GM12878 (cell line): Measurements from ENCODE around the gene DOCK2. TPM values are rescaled to one million over a fixed set of nuclear protein-coding genes. Genes with fewer than 3 reads are reported as not detected.

Experiments
- ATAC-seq: fragments of 200-7000 bp; cut with Tn5 transposase; 3 replicates; pipeline ENCODE4 v1.9.1; 2020; ENCODE audit warnings: mild to moderate bottlenecking, moderate library complexity
- BruUV-seq: library from RNA; stranded (reverse); fragments of 400-500 nt; replicated peaks from 2 replicates; lab custom pipeline; 2021; lab: Mats Ljungman, UMichigan
- CTCF ChIA-PET: fragments of 300-600 bp; sonication (Branson Sonifier 250); formaldehyde crosslinking; extraction: SDS; loops from one replicate; lab custom pipeline; 2021; ENCODE audit warnings: inconsistent platforms; lab: Yijun Ruan, JAX
- POLR2A ChIA-PET: fragments of 350-600 bp; formaldehyde crosslinking; extraction: SDS; loops from one replicate; lab custom pipeline; 2021; ENCODE audit warnings: inconsistent platforms; lab: Charles Lee
- RAD21 ChIA-PET: fragments of 300-600 bp; sonication (Branson Sonifier 250); formaldehyde crosslinking; loops from one replicate; lab custom pipeline; 2023; ENCODE audit warnings: antibody characterized with exemption; ENCODE audit not compliant: unreplicated experiment; lab: Charles Lee
- SMC1A ChIA-PET: fragments of 300-600 bp; sonication (Branson Sonifier 250); formaldehyde crosslinking; loops from one replicate; lab custom pipeline; 2023; ENCODE audit not compliant: unreplicated experiment, uncharacterized antibody; lab: Charles Lee
- DNase-seq: peaks from one replicate; pipeline ENCODE4 v3.0.0-alpha.2; 2011; ENCODE audit warnings: low read depth, low spot score
- FAIRE-seq: peaks from 3 replicates; lab custom pipeline; 2011; peaks lifted over from hg19 to GRCh38; lab: Jason Lieb, UNC
- H2AFZ ChIP-seq: 2 replicates; pipeline ENCODE4 v1.6.0; 2011; ENCODE audit warnings: low read depth, low read length, control low read depth; ENCODE audit not compliant: control insufficient read depth
- H3K27ac ChIP-seq: 2 replicates; pipeline ENCODE4 v1.5.1; 2011; ENCODE audit warnings: control low read depth; ENCODE audit not compliant: control insufficient read depth, insufficient read depth
- H3K27me3 ChIP-seq, 2 experiments: replicated peaks in 1 of 2; 2 replicates each; pipeline versions ENCODE4 v1.6.0 to v1.6.1; 2011; ENCODE audit warnings: low read length in 1 of 2; ENCODE audit not compliant: control insufficient read depth in 2 of 2, insufficient read depth in 2 of 2
- H3K36me3 ChIP-seq, 2 experiments: 2 replicates each; pipeline ENCODE4 v1.5.1; 2011; ENCODE audit warnings: low read length in 1 of 2; ENCODE audit not compliant: control insufficient read depth in 2 of 2, insufficient read depth in 2 of 2
- H3K4me1 ChIP-seq: 2 replicates; pipeline ENCODE4 v1.6.1; 2011; ENCODE audit warnings: mild to moderate bottlenecking, low read length, moderate library complexity, mixed read lengths; ENCODE audit not compliant: control insufficient read depth, insufficient read depth
- H3K4me2 ChIP-seq: 2 replicates; pipeline ENCODE4 v1.6.0; 2011; ENCODE audit warnings: control low read depth; ENCODE audit not compliant: control insufficient read depth, insufficient read depth
- H3K4me3 ChIP-seq: fragments of 200-600 bp; sonication (generic); 2 replicates; pipeline ENCODE4 v1.5.1; 2016
- H3K79me2 ChIP-seq: 2 replicates; pipeline ENCODE4 v1.6.0; 2011; ENCODE audit warnings: low read length; ENCODE audit not compliant: control insufficient read depth, insufficient read depth
- H3K9ac ChIP-seq: 2 replicates; pipeline ENCODE4 v1.8.0; 2011; ENCODE audit warnings: low read length, control low read depth, mixed read lengths; ENCODE audit not compliant: control insufficient read depth, insufficient read depth
- H3K9me3 ChIP-seq: replicated peaks from 3 replicates; pipeline ENCODE4 v1.5.1; 2011; ENCODE audit warnings: mild to moderate bottlenecking, low read length; ENCODE audit not compliant: control insufficient read depth, insufficient read depth
- H4K20me1 ChIP-seq: 2 replicates; pipeline ENCODE4 v1.6.0; 2011; ENCODE audit not compliant: control insufficient read depth, insufficient read depth
- BCL11A ChIP-seq: IDR thresholded peaks from 2 replicates; pipeline ENCODE4 v1.6.1; 2011; ENCODE audit warnings: low read depth, low read length
- CBX3 ChIP-seq: fragments of 200-600 bp; sonication (generic); IDR thresholded peaks from 2 replicates; pipeline ENCODE4 v1.6.1; 2016; ENCODE audit warnings: low read depth, borderline replicate concordance
- CREM ChIP-seq: IDR thresholded peaks from 2 replicates; pipeline ENCODE4 v1.6.1; 2014; ENCODE audit warnings: antibody characterized with exemption, low read depth
- HCFC1 ChIP-seq: fragments of 150-350 bp; IDR thresholded peaks from 2 replicates; pipeline ENCODE4 v1.6.1; 2014; ENCODE audit warnings: low read length
- JUND ChIP-seq: IDR thresholded peaks from 2 replicates; pipeline ENCODE4 v1.6.1; 2012; ENCODE audit warnings: low read depth, mild to moderate bottlenecking, low read length, improper control_type of control experiment, moderate library complexity
- KLF5 ChIP-seq: fragments of 450-650 bp; IDR thresholded peaks from 2 replicates; pipeline ENCODE4 v1.6.1; 2014; ENCODE audit warnings: mild to moderate bottlenecking; ENCODE audit not compliant: partially characterized antibody
- NFXL1 ChIP-seq: fragments of 450-650 bp; IDR thresholded peaks from 2 replicates; pipeline ENCODE4 v1.6.1; 2017; ENCODE audit warnings: antibody characterized with exemption, mild to moderate bottlenecking, borderline replicate concordance
- PBX3 ChIP-seq: IDR thresholded peaks from 2 replicates; pipeline ENCODE4 v1.6.1; 2011; ENCODE audit warnings: mild to moderate bottlenecking, low read depth, low read length, moderate library complexity; ENCODE audit not compliant: insufficient replicate concordance
- SIN3A ChIP-seq: IDR thresholded peaks from 2 replicates; pipeline ENCODE4 v1.6.1; 2012; ENCODE audit warnings: low read depth, low read length, improper control_type of control experiment
- STAT1 ChIP-seq: fragments of 450-650 bp; conservative IDR thresholded peaks from 2 replicates; pipeline ENCODE4 v1.6.1; 2014; ENCODE audit warnings: antibody characterized with exemption, mild to moderate bottlenecking
- ZZZ3 ChIP-seq: IDR thresholded peaks from 2 replicates; pipeline ENCODE4 v1.6.1; 2011; ENCODE audit warnings: low read depth; ENCODE audit not compliant: control insufficient read depth, insufficient read length
- WGBS: methylation state at CpG from one replicate; pipeline ENCODE4 v1.1.6; 2016; ENCODE audit warnings: low lambda C conversion rate; ENCODE audit not compliant: insufficient replicate concordance, insufficient coverage; ENCODE audit errors: missing lambda C conversion rate; 5-methylcytosine and 5-hydroxymethylcytosine counted together
- in situ Hi-C: fragments of 300-500 bp; cut with MboI; formaldehyde crosslinking; loops from 9 replicates; pipeline ENCODE4 v1.14.3; 2018; ENCODE audit warnings: mixed read lengths
- intact Hi-C: fragments of 100-400 bp; cut with micrococcal nuclease; formaldehyde crosslinking; loops from one replicate; pipeline ENCODE4 v1.14.2; 2022; ENCODE audit not compliant: unreplicated experiment
- polyA plus RNA-seq, 11 experiments: library from polyadenylated mRNA; depleted of rRNA in 4 of 11; unstranded in 6 of 11; stranded (reverse) in 5 of 11; fragments of >200 nt; fragmentation: Nextera tagmentation in 4 of 11; fragmentation: Illumina TruSeq in 1 of 11; extraction: Ambion mirVana in 4 of 11; extraction: Trizol in 1 of 11; gene quantifications; 1 replicate in 1 of 11; 2 replicates in 10 of 11; pipeline versions ENCODE4 v1.2.1 to v1.2.3, GENCODE V29; 2011 to 2016; ENCODE audit warnings: inconsistent platforms in 2 of 11, missing spikeins in 2 of 11, low read depth in 1 of 11
- total RNA-seq, 4 experiments: library from RNA; depleted of rRNA in 3 of 4; stranded (reverse); fragments of >200 nt in 3 of 4; fragmentation: Illumina TruSeq in 1 of 4; extraction: Trizol in 1 of 4; gene quantifications; 2 replicates each; pipeline versions ENCODE4 v1.2.1 to v1.2.3, GENCODE V29; 2013 to 2021

Gene DOCK2
- total and polyA plus RNA-seq, 10 of the 15 experiments (the other 5 are each of a cell fraction or from before 2014, with no cell fraction given), result 34.2 to 192 (median 118) TPM

GRCh38 chr5:170071748-170072147, 434.7 kb downstream of the DOCK2 start:
- Histone ChIP-seq H3K4me2 (no peak overlapping the region), H3K79me2 (no peaks in the 10 kb centered on the region), H3K9ac (no peak overlapping the region), H2AFZ (no peak overlapping the region), H3K4me1 (no peaks in the 10 kb centered on the region), H3K36me3 (peaks cover 13 to 32% of the 10 kb centered on the region in 2 experiments), H4K20me1 (no peaks in the 10 kb centered on the region), H3K27ac (no peak overlapping the region), H3K27me3 (no peaks in the 10 kb centered on the region), H3K4me3 (no peak overlapping the region), H3K9me3 (no peaks in the 10 kb centered on the region)
- FAIRE-seq, result peak; percentile 7
- RAD21 ChIA-PET, result no interaction called here
- WGBS, result 96% methylated on average over 2 of the region's 2 CpGs
- DNase-seq, result no peak
- SMC1A ChIA-PET, result interaction anchor here (0.7 to 1.7 kb wide), 2 partner anchors 15 to 348 kb away, joined by 3 to 6 read pairs; no protein-coding TSS in a partner anchor
- no peak for TF ChIP-seq JUND
- no peak for TF ChIP-seq CBX3
- TF ChIP-seq HCFC1, result no peak
- TF ChIP-seq STAT1, result no peak
- no peak for TF ChIP-seq NFXL1
- no peak for TF ChIP-seq BCL11A
- no peak for TF ChIP-seq SIN3A
- CTCF ChIA-PET, result interaction anchor here (0.7 to 2.4 kb wide), 8 partner anchors 12 to 370 kb away, joined by 3 to 7 read pairs (median 4); no protein-coding TSS in a partner anchor
- no peak for ATAC-seq
- intact Hi-C loops (loop anchor here (10.0 kb wide), 1 partner anchor 367 kb away; no protein-coding TSS in a partner anchor), in situ Hi-C loops (no loop called here)
- BruUV-seq, result no TSS peak
- POLR2A ChIA-PET, result no interaction called here

GRCh38 chr5:170075696-170076095, 438.6 kb downstream of the DOCK2 start:
- TF ChIP-seq CREM, result no peak
- no peak for TF ChIP-seq STAT1
- TF ChIP-seq PBX3, result no peak
- TF ChIP-seq ZZZ3, result no peak
- TF ChIP-seq KLF5, result no peak
- TF ChIP-seq, all 136 proteins: peak for 0
- no peak overlapping the region for H3K27ac ChIP-seq
- H3K79me2 ChIP-seq, result no peaks in the 10 kb centered on the region
- H3K4me3 ChIP-seq, result no peak overlapping the region
- H4K20me1 ChIP-seq, result no peaks in the 10 kb centered on the region
- H3K4me2 ChIP-seq, result no peak overlapping the region
- SMC1A ChIA-PET, result no interaction called here
- POLR2A ChIA-PET, result interaction anchor here (0.6 kb wide), 1 partner anchor 11 kb away, joined by 3 read pairs; no protein-coding TSS in a partner anchor
- 98% methylated on average over 7 of the region's 7 CpGs for whole genome bisulfite sequencing
- no peak for ATAC-seq
- CTCF ChIA-PET, result no interaction called here
- intact Hi-C loops (loop anchor here (10.0 kb wide), 1 partner anchor 371 kb away; no protein-coding TSS in a partner anchor), in situ Hi-C loops (no loop called here)
- no peaks in the 10 kb centered on the region for H3K27me3 ChIP-seq
- DNase-seq, result no peak
- no TSS peak for BruUV-seq
- no peaks in the 10 kb centered on the region for H3K9me3 ChIP-seq
- no peaks in the 10 kb centered on the region for H3K4me1 ChIP-seq
- RAD21 ChIA-PET, result interaction anchor here (0.6 kb wide), 1 partner anchor 104 kb away, joined by 4 read pairs; no protein-coding TSS in a partner anchor
- H3K36me3 ChIP-seq, result peaks cover 38 to 39% of the 10 kb centered on the region in 2 experiments; a peak in 3 of 4 replicates
- H3K9ac ChIP-seq, result no peak overlapping the region
- H2AFZ ChIP-seq, result no peak overlapping the region
- FAIRE-seq, result no peak
